Hepatocyte (in vitro differentiated cells): Measurements from ENCODE around the gene C2CD5.

ENCODE experiments used
- EZH2 ChIP-seq: fragments of 200-600 bp; sonication (generic); IDR thresholded peaks from 2 replicates; pipeline ENCODE4 v1.6.1; 2016; ENCODE audit warnings: antibody characterized with exemption, mild to moderate bottlenecking, borderline replicate concordance
- EZH2phosphoT487 ChIP-seq: fragments of 200-600 bp; sonication (generic); IDR thresholded peaks from one replicate; pipeline ENCODE4 v1.6.1; 2018; ENCODE audit warnings: antibody characterized with exemption, mild to moderate bottlenecking, low read depth, moderate library complexity; ENCODE audit not compliant: unreplicated experiment, severe bottlenecking
- TF ChIP-seq, protein P1 (sequence below): fragments of 200-600 bp; sonication (generic); IDR thresholded peaks from 2 replicates; pipeline ENCODE4 v1.5.1; 2016; ENCODE audit warnings: antibody characterized with exemption, mild to moderate bottlenecking; ENCODE audit not compliant: poor library complexity

DNA sequence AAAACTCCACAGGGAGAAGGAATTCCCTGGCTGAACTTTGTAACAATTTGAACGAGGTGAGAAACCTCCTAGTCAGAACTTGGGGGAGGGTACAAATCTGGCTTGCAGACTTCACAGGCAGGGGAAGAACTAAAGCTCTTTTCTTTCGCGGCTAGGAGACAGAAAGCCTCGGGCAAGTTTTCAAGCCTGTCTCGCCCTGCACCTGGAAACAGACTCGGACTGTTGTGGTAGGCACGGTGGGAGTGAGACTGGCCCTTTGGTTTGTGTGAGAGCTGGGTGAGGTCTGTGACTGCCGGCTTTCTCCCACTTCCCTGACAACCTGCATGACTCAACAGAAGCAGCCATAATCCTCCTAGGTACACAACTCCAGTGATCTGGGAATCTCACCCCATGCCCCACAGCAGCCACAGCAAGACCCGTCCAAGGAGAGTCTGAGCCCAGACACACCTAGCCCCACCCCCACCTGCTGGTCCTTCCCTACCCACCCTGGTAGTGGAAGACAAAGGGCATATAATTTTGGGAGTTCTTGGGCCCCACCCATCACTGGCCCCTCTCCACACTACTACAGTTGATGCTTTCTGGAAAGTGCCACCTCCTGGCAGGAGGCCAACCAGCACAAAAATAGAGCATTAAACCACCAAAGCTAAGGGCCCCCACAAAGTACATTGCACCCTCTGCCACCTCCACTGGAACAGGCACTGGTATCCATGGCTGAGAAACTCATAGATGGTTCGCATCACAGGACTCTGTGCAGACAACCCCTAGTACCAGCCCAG lies 107.1 kb downstream of the C2CD5 start:
- TF ChIP-seq, protein P1, sequence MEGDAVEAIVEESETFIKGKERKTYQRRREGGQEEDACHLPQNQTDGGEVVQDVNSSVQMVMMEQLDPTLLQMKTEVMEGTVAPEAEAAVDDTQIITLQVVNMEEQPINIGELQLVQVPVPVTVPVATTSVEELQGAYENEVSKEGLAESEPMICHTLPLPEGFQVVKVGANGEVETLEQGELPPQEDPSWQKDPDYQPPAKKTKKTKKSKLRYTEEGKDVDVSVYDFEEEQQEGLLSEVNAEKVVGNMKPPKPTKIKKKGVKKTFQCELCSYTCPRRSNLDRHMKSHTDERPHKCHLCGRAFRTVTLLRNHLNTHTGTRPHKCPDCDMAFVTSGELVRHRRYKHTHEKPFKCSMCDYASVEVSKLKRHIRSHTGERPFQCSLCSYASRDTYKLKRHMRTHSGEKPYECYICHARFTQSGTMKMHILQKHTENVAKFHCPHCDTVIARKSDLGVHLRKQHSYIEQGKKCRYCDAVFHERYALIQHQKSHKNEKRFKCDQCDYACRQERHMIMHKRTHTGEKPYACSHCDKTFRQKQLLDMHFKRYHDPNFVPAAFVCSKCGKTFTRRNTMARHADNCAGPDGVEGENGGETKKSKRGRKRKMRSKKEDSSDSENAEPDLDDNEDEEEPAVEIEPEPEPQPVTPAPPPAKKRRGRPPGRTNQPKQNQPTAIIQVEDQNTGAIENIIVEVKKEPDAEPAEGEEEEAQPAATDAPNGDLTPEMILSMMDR: peak; percentile 12
- TF ChIP-seq EZH2 (no peak), EZH2phosphoT487 (no peak)
